Activated CD8-positive, alpha-beta T cell treated with anti-CD3 and anti-CD28 coated beads for 36 hours (primary cell): ENCODE data around the gene PILRA. TPM values are rescaled to one million over a fixed set of nuclear protein-coding genes. Genes with fewer than 3 reads are reported as not detected.

Experiments used
- ATAC-seq: fragments of 200-7000 bp; cut with Tn5 transposase; one replicate; pipeline ENCODE4 v1.10.0; 2021; ENCODE audit warnings: mild to moderate bottlenecking, moderate library complexity
- CTCF ChIA-PET: fragments of 350-600 bp; sonication (Branson Sonifier 250); formaldehyde crosslinking; loops from one replicate; lab custom pipeline; 2021; ENCODE audit warnings: antibody characterized with exemption; lab: Charles Lee
- POLR2A ChIA-PET: fragments of 350-600 bp; sonication (Branson Sonifier 250); formaldehyde crosslinking; loops from one replicate; lab custom pipeline; 2021; ENCODE audit warnings: antibody characterized with exemption; lab: Charles Lee
- DNase-seq: peaks from one replicate; pipeline ENCODE4 v3.0.0-alpha.2; 2020
- H3K27ac Mint-ChIP-seq: one replicate; pipeline ENCODE4 v1.8.0; 2021; ENCODE audit warnings: mild to moderate bottlenecking, mixed read lengths
- H3K27me3 Mint-ChIP-seq: one replicate; pipeline ENCODE4 v1.8.0; 2021; ENCODE audit warnings: mixed read lengths
- H3K36me3 Mint-ChIP-seq: one replicate; pipeline ENCODE4 v1.8.0; 2021; ENCODE audit warnings: low read depth, mixed read lengths
- H3K4me1 Mint-ChIP-seq: one replicate; pipeline ENCODE4 v1.8.0; 2021; ENCODE audit warnings: low read depth, mixed read lengths
- H3K4me3 Mint-ChIP-seq: one replicate; pipeline ENCODE4 v1.8.0; 2021; ENCODE audit warnings: mild to moderate bottlenecking, moderate library complexity, mixed read lengths
- H3K9me3 Mint-ChIP-seq: one replicate; pipeline ENCODE4 v1.8.0; 2021; ENCODE audit warnings: mixed read lengths
- intact Hi-C: fragments of 100-400 bp; cut with micrococcal nuclease; formaldehyde crosslinking; loops from one replicate; pipeline ENCODE4 v1.10.0; 2022
- total RNA-seq, 2 experiments: library from RNA; stranded (reverse); gene quantifications; one replicate each; pipeline ENCODE4 v1.2.3, GENCODE V29; 2021
- TF ChIP-seq, protein P1 (sequence below): fragments of 200-600 bp; IDR thresholded peaks from one replicate; pipeline ENCODE4 v1.8.0; 2022; ENCODE audit warnings: antibody characterized with exemption, mild to moderate bottlenecking

PILRA gene
- total RNA-seq, 2 experiments from 2014 or later, result 5.8 to 6.6 TPM

DNA sequence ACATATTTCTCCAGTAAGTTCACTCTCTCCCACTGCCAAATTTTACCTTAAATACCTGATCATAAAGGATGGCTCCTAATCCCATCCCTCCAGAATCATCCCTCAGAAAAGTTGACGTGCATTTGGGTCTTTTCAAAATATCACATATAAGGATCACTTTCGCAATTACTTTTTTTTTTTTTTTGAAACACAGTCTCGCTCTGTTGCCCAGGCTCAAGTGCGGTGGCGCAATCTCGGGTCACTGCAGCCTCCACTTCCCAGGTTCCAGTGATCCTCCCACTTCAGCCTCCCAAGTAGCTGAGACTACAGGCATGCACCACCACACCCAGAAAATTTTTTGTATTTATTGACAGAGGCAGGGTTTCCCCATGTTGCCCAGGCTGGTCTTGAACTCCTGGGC lies 37.8 kb downstream of the PILRA start:
- H3K4me1 Mint-ChIP-seq, result peaks cover 6% of the 10 kb centered on the region
- no peak for DNase-seq
- H3K4me3 Mint-ChIP-seq, result no peak overlapping the region
- intact Hi-C loops, result no loop called here
- ChIA-PET POLR2A (interaction anchor here (0.9 kb wide), 1 partner anchor 14 kb away, joined by 3 read pairs; no protein-coding TSS in a partner anchor), CTCF (interaction anchor here (0.9 kb wide), 1 partner anchor 278 kb away, joined by 3 read pairs; no protein-coding TSS in a partner anchor)
- H3K27me3 Mint-ChIP-seq, result no peaks in the 10 kb centered on the region
- H3K9me3 Mint-ChIP-seq, result no peaks in the 10 kb centered on the region
- ATAC-seq, result no peak
- H3K27ac Mint-ChIP-seq, result no peak overlapping the region
- TF ChIP-seq, protein P1, sequence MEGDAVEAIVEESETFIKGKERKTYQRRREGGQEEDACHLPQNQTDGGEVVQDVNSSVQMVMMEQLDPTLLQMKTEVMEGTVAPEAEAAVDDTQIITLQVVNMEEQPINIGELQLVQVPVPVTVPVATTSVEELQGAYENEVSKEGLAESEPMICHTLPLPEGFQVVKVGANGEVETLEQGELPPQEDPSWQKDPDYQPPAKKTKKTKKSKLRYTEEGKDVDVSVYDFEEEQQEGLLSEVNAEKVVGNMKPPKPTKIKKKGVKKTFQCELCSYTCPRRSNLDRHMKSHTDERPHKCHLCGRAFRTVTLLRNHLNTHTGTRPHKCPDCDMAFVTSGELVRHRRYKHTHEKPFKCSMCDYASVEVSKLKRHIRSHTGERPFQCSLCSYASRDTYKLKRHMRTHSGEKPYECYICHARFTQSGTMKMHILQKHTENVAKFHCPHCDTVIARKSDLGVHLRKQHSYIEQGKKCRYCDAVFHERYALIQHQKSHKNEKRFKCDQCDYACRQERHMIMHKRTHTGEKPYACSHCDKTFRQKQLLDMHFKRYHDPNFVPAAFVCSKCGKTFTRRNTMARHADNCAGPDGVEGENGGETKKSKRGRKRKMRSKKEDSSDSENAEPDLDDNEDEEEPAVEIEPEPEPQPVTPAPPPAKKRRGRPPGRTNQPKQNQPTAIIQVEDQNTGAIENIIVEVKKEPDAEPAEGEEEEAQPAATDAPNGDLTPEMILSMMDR, result no peak
- H3K36me3 Mint-ChIP-seq, result no peaks in the 10 kb centered on the region

DNA sequence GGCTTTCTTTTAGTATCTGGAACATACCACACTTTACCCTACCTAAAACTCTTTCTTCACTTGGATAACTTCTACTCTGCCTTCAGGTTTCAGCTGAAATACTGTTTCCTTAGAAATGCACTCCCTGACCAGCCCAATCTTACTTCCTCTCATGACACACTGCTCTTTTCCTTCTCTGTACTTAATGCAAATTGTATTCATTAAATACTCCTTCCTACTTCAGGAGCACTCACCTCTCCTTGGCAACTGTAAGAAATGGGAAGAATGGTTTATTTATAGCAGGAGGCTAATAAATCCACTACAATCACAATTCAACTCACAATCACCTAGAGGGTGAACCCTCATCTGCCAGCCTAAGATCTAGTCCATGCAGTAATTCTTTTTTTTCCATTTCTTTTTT lies 40.1 kb downstream of the PILRA start:
- no peaks in the 10 kb centered on the region for H3K36me3 Mint-ChIP-seq
- DNase-seq (no peak), ATAC-seq (no peak)
- ChIA-PET CTCF (interaction anchor here (0.7 kb wide), 1 partner anchor 280 kb away, joined by 3 read pairs; no protein-coding TSS in a partner anchor), POLR2A (interaction anchor here (1.5 kb wide), 1 partner anchor 42 kb away, joined by 4 read pairs; no protein-coding TSS in a partner anchor)
- H3K27ac Mint-ChIP-seq, result no peak overlapping the region
- no peaks in the 10 kb centered on the region for H3K9me3 Mint-ChIP-seq
- H3K27me3 Mint-ChIP-seq, result no peaks in the 10 kb centered on the region
- H3K4me1 Mint-ChIP-seq, result no peaks in the 10 kb centered on the region
- H3K4me3 Mint-ChIP-seq, result no peak overlapping the region
- intact Hi-C loops, result no loop called here
- TF ChIP-seq, protein P1, result no peak

DNA sequence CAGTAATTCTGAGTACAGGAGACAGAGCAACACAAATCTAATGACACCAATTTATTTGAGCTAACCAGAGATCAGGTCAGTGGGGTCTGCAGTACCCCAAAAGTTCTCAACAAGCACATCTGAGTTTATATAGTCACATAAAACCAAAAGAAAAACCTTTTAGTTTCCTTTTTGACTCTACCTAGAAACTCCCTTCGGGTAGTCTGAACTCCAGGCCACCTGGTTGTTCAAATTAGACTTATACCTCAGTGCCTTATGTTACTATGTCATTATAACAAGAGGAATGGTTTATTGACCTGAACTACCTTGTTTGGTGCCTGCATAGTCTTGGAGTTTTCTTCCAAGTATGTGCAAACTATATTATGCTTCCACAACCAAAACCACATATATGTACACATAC lies 40.6 kb downstream of the PILRA start:
- H3K4me3 Mint-ChIP-seq, result no peak overlapping the region
- no peak for DNase-seq
- ChIA-PET CTCF (interaction anchor here (0.7 kb wide), 1 partner anchor 281 kb away, joined by 3 read pairs; no protein-coding TSS in a partner anchor), POLR2A (interaction anchor here (0.8 kb wide), 1 partner anchor 13 kb away, joined by 4 read pairs; no protein-coding TSS in a partner anchor)
- H3K36me3 Mint-ChIP-seq, result no peaks in the 10 kb centered on the region
- no peak for ATAC-seq
- no peaks in the 10 kb centered on the region for H3K4me1 Mint-ChIP-seq
- H3K27me3 Mint-ChIP-seq, result no peaks in the 10 kb centered on the region
- intact Hi-C loops, result no loop called here
- H3K27ac Mint-ChIP-seq, result no peak overlapping the region
- H3K9me3 Mint-ChIP-seq, result no peaks in the 10 kb centered on the region
- TF ChIP-seq, protein P1, result no peak

DNA sequence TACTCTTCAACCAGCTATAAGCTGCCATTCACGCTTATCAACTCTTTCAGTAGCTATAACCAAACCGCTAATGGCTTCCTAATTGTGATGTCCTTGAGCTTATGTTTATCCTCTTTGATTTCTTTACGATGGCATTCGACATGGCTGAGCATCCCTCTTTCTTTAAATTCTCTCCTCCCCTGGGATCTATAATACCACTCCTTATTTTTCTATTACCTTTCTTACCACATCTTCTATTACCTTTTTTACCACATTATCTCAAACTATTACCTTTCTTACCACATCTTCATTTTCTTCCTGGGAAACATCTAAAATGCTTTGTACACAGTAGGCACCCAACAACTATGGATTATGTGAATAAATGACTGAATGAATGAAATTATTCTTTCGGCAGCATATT lies 42.2 kb downstream of the PILRA start:
- ChIA-PET CTCF (interaction anchor here (1.0 to 2.3 kb wide), 3 partner anchors 8 to 283 kb away, joined by 4 to 16 read pairs (median 5); no protein-coding TSS in a partner anchor), POLR2A (interaction anchor here (0.9 to 1.1 kb wide), 2 partner anchors 10 to 13 kb away, joined by 3 read pairs; partner anchors contain the start of gene ZCWPW1)
- ATAC-seq, result no peak
- no peak overlapping the region for H3K4me3 Mint-ChIP-seq
- no peak for DNase-seq
- intact Hi-C loops, result no loop called here
- peaks cover 4% of the 10 kb centered on the region for H3K4me1 Mint-ChIP-seq
- H3K9me3 Mint-ChIP-seq, result no peaks in the 10 kb centered on the region
- no peaks in the 10 kb centered on the region for H3K27me3 Mint-ChIP-seq
- TF ChIP-seq, protein P1, result no peak
- H3K36me3 Mint-ChIP-seq, result no peaks in the 10 kb centered on the region
- H3K27ac Mint-ChIP-seq, result no peak overlapping the region

DNA sequence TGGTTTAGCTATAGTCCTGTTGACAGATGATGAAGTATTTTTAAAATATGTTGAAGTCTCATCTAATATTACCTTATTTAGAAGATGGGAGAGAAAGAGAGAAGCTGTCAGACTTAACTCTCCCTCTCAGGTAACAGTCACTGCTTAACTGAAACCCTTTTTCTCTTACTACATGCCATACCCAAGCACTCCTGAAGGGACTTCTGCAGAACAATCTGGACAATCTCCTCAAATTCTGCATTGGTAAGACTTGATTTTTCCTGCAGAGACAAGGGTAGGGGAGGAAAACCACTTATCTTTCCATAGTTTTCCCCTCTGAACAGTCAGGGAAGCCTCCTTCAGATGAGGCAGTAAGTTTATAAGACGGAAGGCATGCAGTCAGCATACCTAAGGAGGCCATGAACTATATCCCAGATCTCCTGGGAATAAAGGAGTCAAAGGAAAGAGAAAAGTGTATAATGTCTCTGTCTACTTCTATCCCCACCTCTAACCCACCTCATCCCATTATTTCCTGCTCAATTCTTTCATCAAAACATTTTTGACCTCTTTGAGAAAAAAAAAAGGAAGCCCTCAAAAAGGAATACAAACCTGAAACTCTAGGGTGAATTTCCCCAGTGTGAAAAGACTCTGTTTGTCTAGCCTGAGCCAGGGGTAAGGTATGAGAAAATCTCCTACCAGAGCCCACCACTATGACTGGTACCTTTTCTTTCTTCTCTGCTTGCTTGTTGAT lies 45.8 kb downstream of the PILRA start:
- no peaks in the 10 kb centered on the region for H3K9me3 Mint-ChIP-seq
- no peaks in the 10 kb centered on the region for H3K27me3 Mint-ChIP-seq
- DNase-seq (no peak), ATAC-seq (no peak)
- POLR2A ChIA-PET, result no interaction called here
- intact Hi-C loops, result no loop called here
- no peaks in the 10 kb centered on the region for H3K36me3 Mint-ChIP-seq
- no peak overlapping the region for H3K4me3 Mint-ChIP-seq
- H3K27ac Mint-ChIP-seq, result no peak overlapping the region
- H3K4me1 Mint-ChIP-seq, result peaks cover 4% of the 10 kb centered on the region
- TF ChIP-seq, protein P1, result no peak
- CTCF ChIA-PET, result interaction anchor here (6.2 kb wide), 1 partner anchor 12 kb away, joined by 34 read pairs; no protein-coding TSS in a partner anchor
